H1 (cell line): ENCODE results near the gene CTPS1. TPM values are rescaled to one million over a fixed set of nuclear protein-coding genes. Genes with fewer than 3 reads are reported as not detected.

Experiments
- ASH2L ChIP-seq: fragments of 200-600, 300-600 bp; sonication (generic); IDR thresholded peaks from one replicate; pipeline ENCODE4 v1.7.1; 2017; ENCODE audit warnings: low read length
- BCL11A ChIP-seq, 2 experiments: IDR thresholded peaks; one replicate each; pipeline ENCODE4 v1.6.1; 2011; ENCODE audit warnings: low read depth in 2 of 2, low read length in 2 of 2, mild to moderate bottlenecking in 2 of 2
- CBX8 ChIP-seq: fragments of 300-800, 300-1000 bp; sonication (generic); IDR thresholded peaks from 2 replicates; pipeline ENCODE4 v1.7.1; 2016; ENCODE audit warnings: low read depth, low read length, borderline replicate concordance
- CHD1 ChIP-seq: IDR thresholded peaks from 2 replicates; pipeline ENCODE4 v1.6.1; 2012; ENCODE audit warnings: low read depth, low read length, improper control_type of control experiment
- CREB1 ChIP-seq: IDR thresholded peaks from 2 replicates; pipeline ENCODE4 v1.6.1; 2012; ENCODE audit warnings: inconsistent platforms
- CTBP2 ChIP-seq: IDR thresholded peaks from 2 replicates; pipeline ENCODE4 v1.7.0; 2011; ENCODE audit warnings: borderline replicate concordance, mild to moderate bottlenecking, moderate library complexity, mixed read lengths, low read length; ENCODE audit not compliant: insufficient read depth, insufficient read length
- EP300 ChIP-seq, 2 experiments: IDR thresholded peaks; 1 replicate in 1 of 2; 2 replicates in 1 of 2; pipeline ENCODE4 v1.6.1; 2011 to 2012; ENCODE audit warnings: low read depth in 2 of 2, low read length in 2 of 2, mild to moderate bottlenecking in 2 of 2, borderline replicate concordance in 1 of 2, inconsistent platforms in 1 of 2, moderate library complexity in 1 of 2
- EZH2 ChIP-seq: fragments of 200-600 bp; sonication (generic); IDR thresholded peaks from 2 replicates; pipeline ENCODE4 v1.7.1; 2012; ENCODE audit warnings: low read depth, mild to moderate bottlenecking, moderate library complexity, low read length, inconsistent platforms; ENCODE audit not compliant: severe bottlenecking
- FOSL1 ChIP-seq: IDR thresholded peaks from 2 replicates; pipeline ENCODE4 v1.6.1; 2011; ENCODE audit warnings: mild to moderate bottlenecking, low read depth, low read length, moderate library complexity; ENCODE audit not compliant: insufficient read depth
- KDM5A ChIP-seq: fragments of 200-600 bp; IDR thresholded peaks from 2 replicates; pipeline ENCODE4 v1.7.1; 2012; ENCODE audit warnings: mild to moderate bottlenecking, low read length, inconsistent platforms, mixed read lengths
- PHF8 ChIP-seq: fragments of 200-600 bp; sonication (generic); conservative IDR thresholded peaks from 2 replicates; pipeline ENCODE4 v1.7.1; 2012; ENCODE audit warnings: low read depth, mild to moderate bottlenecking, inconsistent platforms, low read length, moderate library complexity
- POLR2A ChIP-seq, 2 experiments: IDR thresholded peaks; 1 replicate in 1 of 2; 2 replicates in 1 of 2; pipeline ENCODE4 v1.6.1; 2011; ENCODE audit warnings: low read depth in 2 of 2, low read length in 2 of 2, mild to moderate bottlenecking in 2 of 2; ENCODE audit errors: control extremely low read depth in 1 of 2
- RAD21 ChIP-seq, 2 experiments: IDR thresholded peaks in 1 of 2; conservative IDR thresholded peaks in 1 of 2; 2 replicates each; pipeline ENCODE4 v1.6.1; 2011; ENCODE audit warnings: low read depth in 2 of 2, low read length in 2 of 2, improper control_type of control experiment in 1 of 2, inconsistent platforms in 1 of 2, mild to moderate bottlenecking in 1 of 2, moderate library complexity in 1 of 2
- SP2 ChIP-seq: IDR thresholded peaks from 2 replicates; pipeline ENCODE4 v1.6.1; 2012; ENCODE audit warnings: mild to moderate bottlenecking, low read length, inconsistent platforms
- SP4 ChIP-seq: IDR thresholded peaks from 2 replicates; pipeline ENCODE4 v1.6.1; 2012; ENCODE audit warnings: low read length, inconsistent platforms
- SUZ12 ChIP-seq: fragments of 200-600 bp; sonication (generic); IDR thresholded peaks from 2 replicates; pipeline ENCODE4 v1.6.1; 2012; ENCODE audit warnings: mild to moderate bottlenecking, inconsistent platforms, low read length, moderate library complexity, mixed read lengths
- TAF1 ChIP-seq: IDR thresholded peaks from 2 replicates; pipeline ENCODE4 v1.6.1; 2011; ENCODE audit warnings: mild to moderate bottlenecking, low read depth, low read length
- TAF7 ChIP-seq: optimal IDR thresholded peaks from 2 replicates; pipeline ENCODE3; 2011; ENCODE audit warnings: low read depth, mild to moderate bottlenecking, inconsistent platforms, low read length, moderate library complexity, borderline replicate concordance
- TBP ChIP-seq: IDR thresholded peaks from 2 replicates; pipeline ENCODE4 v1.6.1; 2011; ENCODE audit warnings: low read depth, low read length, improper control_type of control experiment
- TCF12 ChIP-seq: IDR thresholded peaks from 2 replicates; pipeline ENCODE4 v1.6.1; 2011; ENCODE audit warnings: low read depth, mild to moderate bottlenecking, low read length
- TEAD4 ChIP-seq: IDR thresholded peaks from 2 replicates; pipeline ENCODE4 v1.6.1; 2012; ENCODE audit warnings: low read depth, low read length, inconsistent platforms, mixed read lengths
- ZNF274 ChIP-seq: IDR thresholded peaks from 2 replicates; pipeline ENCODE4 v1.7.0; 2012; ENCODE audit warnings: low read length, borderline replicate concordance; ENCODE audit errors: extremely low read depth
- polyA plus RNA-seq, 7 experiments: library from polyadenylated mRNA; depleted of rRNA in 3 of 7; stranded (reverse) in 5 of 7; unstranded in 2 of 7; fragments of >200 nt in 5 of 7; fragments of 200-250 nt in 2 of 7; gene quantifications; 1 replicate in 5 of 7; 2 replicates in 1 of 7; 4 replicates in 1 of 7; pipeline versions ENCODE4 v1.2.1 to v1.2.3, GENCODE V29; 2011 to 2013; ENCODE audit warnings: missing spikeins in 2 of 7, mixed read lengths in 2 of 7
- total RNA-seq: library from RNA; stranded (reverse); fragmentation: NEBNext Ultra II Directional; extraction: Animal tissue kit (Norgen Biotek cat#: 25700); gene quantifications from 2 replicates; pipeline ENCODE4 v1.2.1, GENCODE V29; 2021
- TF ChIP-seq, protein P1 (sequence below): IDR thresholded peaks from 2 replicates; pipeline ENCODE4 v1.6.1; 2012; ENCODE audit warnings: inconsistent platforms
- TF ChIP-seq, protein P2 (sequence below): IDR thresholded peaks from 2 replicates; pipeline ENCODE4 v1.6.1; 2012; ENCODE audit warnings: inconsistent platforms

The CTPS1 gene
- total and polyA plus RNA-seq, 2 of the 8 experiments (the other 6 are each of a cell fraction or from before 2014, with no cell fraction given) = 35.5 to 103 TPM

DNA sequence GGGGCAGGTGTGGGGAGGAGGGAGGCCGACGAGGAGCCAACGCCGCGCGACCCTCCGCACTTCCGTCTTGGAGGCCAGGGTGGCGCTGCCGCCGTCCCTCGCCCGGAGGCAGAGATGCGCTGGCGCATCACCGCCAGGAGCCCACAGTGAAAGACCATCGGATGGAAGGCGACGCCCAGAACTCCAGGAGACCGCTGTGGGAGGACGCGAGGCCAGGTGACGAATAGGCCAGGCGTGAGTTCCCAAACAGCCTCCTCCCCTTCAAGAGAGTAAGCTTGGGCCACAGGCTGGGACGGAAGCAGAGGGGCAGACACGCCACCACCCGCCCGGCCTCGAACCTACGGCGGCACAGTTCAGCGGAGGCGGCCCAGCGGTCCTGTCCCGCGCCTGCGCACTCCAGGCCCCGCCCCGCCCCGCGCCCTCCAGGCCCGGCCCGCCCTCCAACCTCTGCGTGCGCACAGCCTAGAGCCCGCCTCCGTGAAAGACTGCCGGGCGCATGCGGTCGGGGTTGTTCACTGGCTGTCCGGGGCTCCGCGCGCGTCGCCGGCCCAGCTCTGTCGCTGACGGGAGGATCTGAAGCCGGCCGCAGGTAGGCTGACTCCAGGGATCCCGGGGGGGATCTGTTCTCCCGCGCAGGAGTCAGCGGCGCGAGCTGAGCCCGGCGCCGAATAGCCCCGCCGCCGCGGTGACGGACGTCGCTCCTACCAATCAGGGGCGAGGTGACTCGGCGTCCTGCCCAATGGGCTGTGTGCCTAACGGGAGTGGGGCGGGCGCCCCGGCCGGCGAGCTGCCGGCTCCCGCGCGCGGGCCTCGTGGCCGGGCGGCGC is at the start of gene CTPS1 (continued):
- TF ChIP-seq CTBP2 (peak; percentile 39), TCF12 (no peak), RAD21 (IDR thresholded peaks at IDR 0.05 in 1 of 2, conservative IDR thresholded peaks at IDR 0.05 in 1 of 2; ENCODE audit: low read depth in 2 of 2, low read length in 2 of 2) (no peak), CHD1 (no peak), TEAD4 (no peak), EP300 (IDR thresholded peaks at IDR 0.05; ENCODE audit: borderline replicate concordance in 1 of 2, low read depth in 2 of 2, low read length in 2 of 2) (no peak; a peak in 1 of 3 replicates), SUZ12 (no peak), CBX8 (no peak), FOSL1 (no peak), ASH2L (peak; percentile 77), BCL11A (IDR thresholded peaks at IDR 0.05; ENCODE audit: low read depth in 2 of 2, low read length in 2 of 2) (no peak), POLR2A (IDR thresholded peaks at IDR 0.05; ENCODE audit: control extremely low read depth in 1 of 2, low read depth in 2 of 2, low read length in 2 of 2) (peak; percentile 71 to 86), SP2 (peak; percentile 54), EZH2 (no peak), KDM5A (no peak), ZNF274 (no peak), PHF8 (peak; percentile 91; the same call in 1 of the 2 replicates), CREB1 (peak; percentile 71), TAF1 (peak; percentile 81), SP4 (no peak; the same call in 1 of the 2 replicates), TBP (peak; percentile 32), TAF7 (no peak)
- TF ChIP-seq, protein P1, sequence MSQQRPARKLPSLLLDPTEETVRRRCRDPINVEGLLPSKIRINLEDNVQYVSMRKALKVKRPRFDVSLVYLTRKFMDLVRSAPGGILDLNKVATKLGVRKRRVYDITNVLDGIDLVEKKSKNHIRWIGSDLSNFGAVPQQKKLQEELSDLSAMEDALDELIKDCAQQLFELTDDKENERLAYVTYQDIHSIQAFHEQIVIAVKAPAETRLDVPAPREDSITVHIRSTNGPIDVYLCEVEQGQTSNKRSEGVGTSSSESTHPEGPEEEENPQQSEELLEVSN = peak; percentile 85
- TF ChIP-seq, protein P2, sequence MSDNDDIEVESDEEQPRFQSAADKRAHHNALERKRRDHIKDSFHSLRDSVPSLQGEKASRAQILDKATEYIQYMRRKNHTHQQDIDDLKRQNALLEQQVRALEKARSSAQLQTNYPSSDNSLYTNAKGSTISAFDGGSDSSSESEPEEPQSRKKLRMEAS = peak; percentile 79
